Right ventricle myocardium inferior (tissue), 1 donor: ENCODE measurements around the gene SLC9C1. TPM values are rescaled to one million over a fixed set of nuclear protein-coding genes. Genes with fewer than 3 reads are reported as not detected.

Source experiments
- ATAC-seq: fragments of 200-7000 bp; cut with Tn5 transposase; one replicate; pipeline ENCODE4 v1.9.1; 2020; ENCODE audit warnings: mild to moderate bottlenecking, moderate library complexity
- DNase-seq: peaks from one replicate; pipeline ENCODE4 v3.0.0; 2021; ENCODE audit errors: missing footprints
- intact Hi-C: fragments of 100-400 bp; cut with DNase I; formaldehyde crosslinking; loops from one replicate; pipeline ENCODE4 v1.11.0; 2022
- total RNA-seq: library from RNA; stranded (reverse); fragmentation: NEBNext Ultra II Directional; extraction: Animal tissue kit (Norgen Biotek cat#: 25700); gene quantifications from one replicate; pipeline ENCODE4 v1.2.1, GENCODE V29; 2021
- donor health status: DM: no; HTN: yes; CAD: no; lungs with severe emphysema.

SLC9C1 gene
- total RNA-seq, 1 donor from 2014 or later, result 0.95 TPM

GRCh38 chr3:112121577-112122547 lies 172.2 kb downstream of the SLC9C1 start:
- intact Hi-C loops, result no loop called here

DNA sequence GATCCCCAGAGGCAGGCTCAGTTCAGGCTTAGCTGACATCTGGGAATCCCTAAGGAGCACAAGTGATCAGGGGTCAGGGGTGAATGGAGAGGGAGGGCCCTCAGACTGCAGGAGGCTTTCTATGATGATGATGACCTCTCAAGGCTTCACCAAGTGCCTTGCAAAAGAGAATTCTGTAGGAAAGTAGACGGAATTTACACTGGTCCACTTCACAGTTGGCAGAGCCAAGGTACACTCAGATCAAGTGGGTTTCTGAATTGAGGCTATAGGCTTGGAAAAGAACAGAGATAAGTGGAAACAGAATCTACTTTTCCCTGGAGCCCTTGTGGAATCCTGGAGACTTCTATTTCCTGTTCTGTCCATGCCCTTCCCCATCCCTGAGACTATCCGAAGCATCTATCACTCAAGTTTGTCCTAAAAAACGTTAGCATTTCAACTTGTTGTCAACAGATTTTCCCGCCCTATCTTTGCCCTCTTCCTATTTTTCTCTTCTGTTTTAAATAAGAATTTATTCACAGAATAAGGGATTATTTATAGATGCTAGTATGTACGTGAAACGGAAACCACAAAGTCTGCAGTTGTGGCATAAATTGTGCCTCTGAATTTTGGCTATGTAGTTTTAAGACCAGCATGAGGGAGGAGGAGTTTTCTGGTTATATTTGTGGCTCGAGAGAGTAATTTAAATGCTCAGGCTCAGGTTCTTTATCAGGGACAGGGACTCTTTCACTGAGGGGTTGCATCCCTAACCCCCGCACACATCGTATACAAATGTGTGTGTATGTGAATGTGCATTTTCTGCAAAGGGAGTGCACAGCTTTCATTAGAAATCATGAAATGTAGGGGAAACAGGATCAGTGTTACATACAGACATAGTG lies 173.8 kb downstream of the SLC9C1 start:
- no peak for ATAC-seq
- intact Hi-C loops, result no loop called here
- DNase-seq, result no peak

More at GRCh38 chr3:112121577-112122547, 172.2 kb downstream of the SLC9C1 start:
- ATAC-seq, result no peak
- DNase-seq, result no peak

- intact Hi-C loops, result no loop called here
- DNase-seq (no peak), ATAC-seq (no peak)
Measured at GRCh38 chr3:112117841-112118571, 176.0 kb downstream of the SLC9C1 start.

GRCh38 chr3:112117415-112117814 lies 176.6 kb downstream of the SLC9C1 start:
- intact Hi-C loops, result no loop called here
- ATAC-seq (no peak), DNase-seq (no peak)

DNA sequence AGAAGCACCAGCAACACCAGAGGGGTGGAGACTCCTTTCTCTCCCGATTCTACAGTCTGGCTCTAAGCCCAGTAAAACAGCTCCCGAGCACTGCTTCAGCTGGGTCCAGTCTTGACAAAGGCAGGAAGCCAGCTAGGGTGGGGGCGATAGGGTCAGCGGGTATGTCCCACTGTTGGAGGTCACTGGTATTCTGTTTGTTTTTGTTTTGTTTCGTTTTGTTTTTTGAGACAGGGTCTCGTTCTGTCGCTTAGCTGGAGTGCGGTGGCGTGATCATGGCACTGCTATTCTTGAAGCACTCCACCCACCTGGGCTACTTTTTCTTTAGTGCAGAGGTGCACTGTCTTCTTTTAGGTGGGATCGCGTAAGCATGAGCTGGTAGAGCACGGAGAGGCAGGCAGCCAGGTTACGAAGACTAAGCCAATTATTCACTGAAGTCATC lies 177.2 kb downstream of the SLC9C1 start:
- intact Hi-C loops, result no loop called here
- peak; percentile 26 for ATAC-seq
- no peak for DNase-seq

GRCh38 chr3:112115806-112116383 lies 178.1 kb downstream of the SLC9C1 start:
- intact Hi-C loops, result no loop called here
- DNase-seq (no peak), ATAC-seq (no peak)

DNA sequence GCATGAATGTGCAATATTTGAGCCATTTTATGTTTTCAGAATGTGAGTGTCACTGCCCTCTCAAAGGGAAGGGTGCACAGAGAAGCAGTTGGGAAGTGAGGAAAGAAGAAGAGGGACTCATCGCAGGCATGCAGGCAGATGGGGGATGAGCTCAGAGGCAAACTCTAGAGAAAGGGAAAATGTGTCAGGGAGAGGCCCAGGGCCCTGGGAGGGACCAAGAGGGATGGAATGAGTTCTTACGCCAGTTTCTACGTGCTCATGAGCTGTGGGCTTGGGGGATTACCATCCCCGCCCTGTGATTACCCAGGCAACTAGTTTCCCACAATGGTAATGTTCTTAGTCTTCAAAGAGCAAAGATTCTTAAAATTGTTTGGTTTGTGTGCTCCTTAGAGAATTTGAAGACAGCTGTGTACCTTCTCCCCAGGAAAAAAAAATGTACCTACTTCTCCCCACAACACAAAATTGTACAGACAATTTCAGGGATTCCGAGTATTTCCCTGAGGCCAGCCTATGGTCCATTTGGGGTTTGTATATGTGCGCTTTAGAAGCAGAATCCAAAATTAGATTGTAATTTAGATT lies 178.8 kb downstream of the SLC9C1 start:
- ATAC-seq (no peak), DNase-seq (no peak)
- intact Hi-C loops, result no loop called here

DNA sequence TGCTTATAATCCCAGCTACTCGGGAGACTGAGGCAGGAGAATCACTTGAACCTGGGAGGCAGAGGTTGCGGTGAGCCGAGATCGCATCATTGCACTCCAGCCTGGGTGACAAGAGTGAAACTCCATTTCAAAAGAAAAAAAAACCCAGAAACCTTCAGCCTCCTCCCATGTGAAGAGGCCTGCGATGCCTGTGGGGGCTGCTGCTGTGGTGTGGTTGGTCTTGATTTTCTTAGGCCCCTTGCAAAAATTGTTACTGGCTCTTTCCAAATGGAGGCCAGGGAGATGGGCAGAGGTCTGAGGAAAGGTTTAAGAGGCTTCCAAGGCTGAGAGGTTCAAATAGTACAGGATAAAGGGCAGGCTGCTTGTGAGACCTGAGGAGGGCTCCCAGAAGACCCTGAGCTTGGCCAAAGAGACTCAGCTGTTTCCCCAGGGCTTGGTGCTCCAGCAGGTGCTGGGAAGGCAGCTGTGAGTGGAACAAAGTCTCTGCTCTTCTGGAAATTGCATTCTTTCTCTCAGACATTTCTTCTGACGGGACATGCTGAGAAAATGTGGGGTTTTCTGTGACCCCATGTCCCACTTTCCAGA lies 179.3 kb downstream of the SLC9C1 start:
- intact Hi-C loops, result loop anchor here (5.0 kb wide), 1 partner anchor 403 kb away; no protein-coding TSS in a partner anchor
- DNase-seq, result no peak
- no peak for ATAC-seq

DNA sequence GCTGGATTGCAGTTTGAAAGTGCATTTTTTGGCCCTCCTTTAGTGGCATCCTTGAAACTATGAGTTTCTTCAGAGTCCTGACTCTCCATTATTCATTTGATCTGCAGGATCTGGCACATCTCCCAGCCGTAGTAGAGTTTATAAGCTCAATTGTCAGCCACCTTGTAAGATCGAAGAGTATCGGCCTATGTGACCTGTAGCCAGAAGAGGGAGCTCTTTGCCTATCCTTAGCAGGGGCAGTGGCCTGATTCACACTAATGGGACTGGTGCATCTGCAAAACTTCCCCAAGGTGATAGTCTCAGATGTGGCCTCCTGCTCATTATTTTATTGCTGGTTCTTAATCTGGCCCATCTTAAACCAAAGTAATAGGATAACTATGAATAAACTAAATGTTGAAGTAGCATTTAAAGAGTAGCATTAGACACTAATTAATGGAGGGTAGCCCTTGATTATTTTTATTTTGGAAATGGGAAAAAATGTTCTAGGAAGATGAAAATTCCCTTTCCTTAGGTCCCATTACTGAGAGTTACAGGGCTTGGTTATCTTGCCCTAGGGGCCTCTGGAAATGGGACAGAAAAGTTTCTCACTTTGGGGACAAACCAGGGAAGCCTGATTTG lies 182.1 kb downstream of the SLC9C1 start:
- peak; percentile 52 for ATAC-seq
- intact Hi-C loops, result loop anchor here (5.0 kb wide), 1 partner anchor 405 kb away; no protein-coding TSS in a partner anchor
- no peak for DNase-seq

DNA sequence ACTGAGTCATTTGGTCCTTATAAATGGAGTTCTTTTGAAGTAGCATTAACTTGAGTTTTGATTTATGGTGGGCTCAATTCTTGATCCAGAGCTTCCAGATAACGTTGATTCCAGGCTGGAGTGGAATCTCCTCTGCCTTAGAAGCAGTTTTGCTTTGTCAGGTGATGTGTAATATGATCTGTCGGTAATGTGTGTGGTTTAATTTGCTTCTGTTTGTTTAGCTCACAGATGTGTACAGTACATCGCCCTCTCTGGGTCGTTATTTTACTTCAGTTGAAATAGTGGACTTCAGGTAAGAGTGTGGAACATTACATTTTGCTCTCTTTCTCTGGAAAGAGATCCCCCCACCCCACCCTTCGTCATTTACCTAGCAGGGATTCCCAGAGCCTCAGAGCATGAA lies 184.7 kb downstream of the SLC9C1 start:
- intact Hi-C loops, result no loop called here
- DNase-seq (no peak), ATAC-seq (no peak)

DNA sequence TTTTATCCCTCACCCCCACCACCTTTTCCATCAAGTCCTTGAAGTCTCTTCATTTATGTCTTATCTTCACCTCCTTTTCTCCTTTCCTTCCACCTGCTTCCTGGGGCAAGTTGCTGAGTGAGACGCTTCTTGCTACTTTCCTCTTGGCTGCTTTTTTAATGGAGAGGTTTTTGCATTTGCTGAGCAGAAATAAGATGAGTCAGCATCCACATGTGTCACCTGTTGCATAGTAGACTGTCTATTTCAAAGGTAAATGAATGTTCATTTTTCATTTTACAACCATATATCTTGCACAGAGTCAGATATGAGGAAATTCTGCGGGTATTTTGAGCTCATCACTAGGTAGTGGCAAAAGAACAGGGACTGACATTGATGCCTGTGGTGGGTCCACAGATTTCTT lies 189.2 kb downstream of the SLC9C1 start:
- intact Hi-C loops, result no loop called here
- DNase-seq (no peak), ATAC-seq (no peak)

GRCh38 chr3:112101916-112102315 lies 192.1 kb downstream of the SLC9C1 start:
- intact Hi-C loops, result no loop called here
- no peak for DNase-seq
- no peak for ATAC-seq

DNA sequence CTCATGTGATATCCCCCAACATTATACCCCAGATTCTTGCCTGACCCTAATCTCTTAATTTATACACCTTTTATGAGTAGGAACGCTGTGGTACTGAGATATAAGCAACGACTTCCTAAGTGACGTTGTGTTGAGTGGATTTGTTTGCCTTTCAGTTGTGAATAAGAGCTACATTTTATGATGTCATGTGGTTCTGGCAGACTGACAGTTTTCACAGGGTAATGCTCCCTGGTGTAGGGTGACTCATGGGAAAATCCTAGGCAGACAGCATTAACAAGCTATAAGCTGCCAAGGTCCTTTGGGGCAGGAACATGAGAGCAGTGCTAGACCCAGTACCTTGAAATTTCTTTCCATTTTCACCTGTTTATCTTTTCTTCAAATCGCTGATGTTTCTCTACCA lies 196.6 kb downstream of the SLC9C1 start:
- peak; percentile 35 for ATAC-seq
- intact Hi-C loops, result no loop called here
- DNase-seq, result no peak

DNA sequence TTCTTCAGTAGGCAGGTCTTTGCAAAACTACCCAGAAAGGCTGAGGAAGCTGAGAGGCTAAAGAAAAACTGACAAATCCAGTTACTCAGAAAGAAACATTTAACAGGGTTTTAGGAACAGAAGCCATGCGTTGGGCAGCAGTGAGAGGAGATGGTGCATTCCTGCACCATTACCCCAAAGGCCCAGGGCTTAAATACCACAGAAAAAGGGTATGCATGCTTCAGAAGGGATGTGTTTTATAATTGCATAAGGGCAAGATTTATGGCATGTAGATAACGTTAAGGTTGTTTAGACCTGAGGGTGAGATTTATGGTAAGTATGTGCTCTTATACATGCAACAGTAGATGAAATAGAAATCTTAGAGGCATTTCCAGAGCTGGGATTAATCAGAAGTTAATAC lies 197.8 kb downstream of the SLC9C1 start:
- no peak for DNase-seq
- intact Hi-C loops, result no loop called here
- ATAC-seq, result no peak

DNA sequence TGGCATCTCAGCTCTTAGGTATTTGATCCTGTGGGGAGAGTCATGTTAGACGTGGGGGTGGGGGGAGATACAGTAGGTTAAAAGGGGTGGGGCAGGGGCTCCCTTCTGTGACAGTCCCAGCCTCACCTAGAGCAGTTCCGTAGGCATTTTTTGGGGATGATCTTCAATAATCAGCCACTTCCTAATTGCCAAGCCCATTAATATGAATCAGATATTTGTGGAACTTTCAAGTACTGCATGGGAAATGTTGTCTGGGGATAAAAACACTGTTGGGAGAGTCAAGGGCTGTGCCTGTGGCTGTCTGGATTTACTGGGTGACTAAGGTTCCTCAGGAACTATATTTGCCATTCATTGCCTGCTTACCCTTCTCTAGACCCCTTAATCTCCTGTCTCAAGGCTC lies 198.3 kb downstream of the SLC9C1 start:
- ATAC-seq, result no peak
- intact Hi-C loops, result no loop called here
- DNase-seq, result no peak

DNA sequence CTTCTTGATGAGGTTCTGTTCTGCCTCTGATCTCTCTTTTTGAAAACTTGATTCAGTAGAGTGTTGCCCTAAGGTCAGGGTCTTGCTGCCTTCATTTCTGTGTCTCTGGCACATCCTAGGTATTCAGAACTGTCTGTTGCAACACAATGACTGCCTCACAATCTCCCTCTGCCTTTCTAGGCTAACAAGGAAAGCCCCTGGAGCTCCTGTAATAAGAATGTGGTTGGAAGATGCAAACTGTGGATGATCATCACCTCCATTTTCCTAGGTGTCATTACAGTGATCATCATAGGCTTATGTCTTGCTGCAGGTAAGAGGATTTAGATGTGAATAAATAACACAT lies 200.9 kb downstream of the SLC9C1 start:
- ATAC-seq, result no peak
- intact Hi-C loops, result no loop called here
- no peak for DNase-seq

- ATAC-seq (peak; percentile 57), DNase-seq (no peak)
- intact Hi-C loops, result no loop called here
Measured at GRCh38 chr3:112092496-112093179, 201.4 kb downstream of the SLC9C1 start.
